ENCODE data around the gene MSANTD7.

The MSANTD7 gene

GRCh38 chr10:14822879-14823755 is 15.0 kb upstream of the MSANTD7 start:
- no peak for DNase-seq
- Histone ChIP-seq H4K20me1 (ENCODE audit: insufficient read depth, low read length) (no peaks in the 10 kb centered on the region), H3K9me3 (ENCODE audit: insufficient read depth, low read length, severe bottlenecking) (no peaks in the 10 kb centered on the region), H3K79me2 (ENCODE audit: insufficient read depth, low read length) (no peaks in the 10 kb centered on the region), H3K4me3 (ENCODE audit: low read depth in 1 of 2, low read length in 2 of 2) (no peak overlapping the region), H3K27ac (ENCODE audit: low read length) (no peak overlapping the region), H3K4me2 (ENCODE audit: insufficient read depth, low read length) (no peak overlapping the region), H3K9ac (ENCODE audit: low read depth, low read length) (no peak overlapping the region), H2AFZ (ENCODE audit: low read depth, low read length) (no peak overlapping the region), H3K27me3 (ENCODE audit: insufficient read depth, low read length, poor library complexity) (peaks cover 3% of the 10 kb centered on the region), H3K36me3 (ENCODE audit: insufficient read depth, low read length) (no peaks in the 10 kb centered on the region), H3K4me1 (ENCODE audit: insufficient read depth, low read length) (no peaks in the 10 kb centered on the region)
- ATAC-seq (ENCODE audit: insufficient read depth, low read depth), result no peak
- TF ChIP-seq CTCF (IDR thresholded peaks at IDR 0.05; ENCODE audit: borderline replicate concordance, extremely low read depth, low read length, poor library complexity, severe bottlenecking) (peak; percentile 44), EZH2 (IDR thresholded peaks at IDR 0.05; ENCODE audit: borderline replicate concordance, low read depth, low read length, severe bottlenecking) (no peak)

GRCh38 chr10:14823966-14824365 is 14.1 kb upstream of the MSANTD7 start:
- Histone ChIP-seq H3K79me2 (ENCODE audit: insufficient read depth, low read length) (no peaks in the 10 kb centered on the region), H3K4me2 (ENCODE audit: insufficient read depth, low read length) (no peak overlapping the region), H3K36me3 (ENCODE audit: insufficient read depth, low read length) (no peaks in the 10 kb centered on the region), H3K4me3 (ENCODE audit: low read depth in 1 of 2, low read length in 2 of 2) (no peak overlapping the region), H3K27ac (ENCODE audit: low read length) (no peak overlapping the region), H3K9ac (ENCODE audit: low read depth, low read length) (no peak overlapping the region), H3K27me3 (ENCODE audit: insufficient read depth, low read length, poor library complexity) (peaks cover 3% of the 10 kb centered on the region), H4K20me1 (ENCODE audit: insufficient read depth, low read length) (no peaks in the 10 kb centered on the region), H2AFZ (ENCODE audit: low read depth, low read length) (no peak overlapping the region), H3K9me3 (ENCODE audit: insufficient read depth, low read length, severe bottlenecking) (no peaks in the 10 kb centered on the region), H3K4me1 (ENCODE audit: insufficient read depth, low read length) (no peaks in the 10 kb centered on the region)
- ATAC-seq (ENCODE audit: insufficient read depth, low read depth), result no peak
- TF ChIP-seq EZH2 (IDR thresholded peaks at IDR 0.05; ENCODE audit: borderline replicate concordance, low read depth, low read length, severe bottlenecking), result no peak
- no peak for TF ChIP-seq CTCF (IDR thresholded peaks at IDR 0.05; ENCODE audit: borderline replicate concordance, extremely low read depth, low read length, poor library complexity, severe bottlenecking)
- no peak for DNase-seq

GRCh38 chr10:14826076-14826829 is 11.9 kb upstream of the MSANTD7 start:
- H3K4me2 ChIP-seq (ENCODE audit: insufficient read depth, low read length), result no peak overlapping the region
- no peak overlapping the region for H3K27ac ChIP-seq (ENCODE audit: low read length)
- H3K36me3 ChIP-seq (ENCODE audit: insufficient read depth, low read length), result no peaks in the 10 kb centered on the region
- no peak overlapping the region for H2AFZ ChIP-seq (ENCODE audit: low read depth, low read length)
- ATAC-seq (ENCODE audit: insufficient read depth, low read depth) (no peak), DNase-seq (no peak)
- no peaks in the 10 kb centered on the region for H3K79me2 ChIP-seq (ENCODE audit: insufficient read depth, low read length)
- peaks cover 3% of the 10 kb centered on the region for H3K27me3 ChIP-seq (ENCODE audit: insufficient read depth, low read length, poor library complexity)
- TF ChIP-seq CTCF (IDR thresholded peaks at IDR 0.05; ENCODE audit: borderline replicate concordance, extremely low read depth, low read length, poor library complexity, severe bottlenecking) (no peak), EZH2 (IDR thresholded peaks at IDR 0.05; ENCODE audit: borderline replicate concordance, low read depth, low read length, severe bottlenecking) (no peak)
- no peak overlapping the region for H3K9ac ChIP-seq (ENCODE audit: low read depth, low read length)
- no peaks in the 10 kb centered on the region for H3K9me3 ChIP-seq (ENCODE audit: insufficient read depth, low read length, severe bottlenecking)
- H3K4me1 ChIP-seq (ENCODE audit: insufficient read depth, low read length), result no peaks in the 10 kb centered on the region
- H4K20me1 ChIP-seq (ENCODE audit: insufficient read depth, low read length), result no peaks in the 10 kb centered on the region
- no peak overlapping the region for H3K4me3 ChIP-seq (ENCODE audit: low read depth in 1 of 2, low read length in 2 of 2)
